Ovary (tissue), 3 donors: ENCODE measurements around the gene CTPS2.

Experiments used
- EP300 ChIP-seq: sonication (generic); formaldehyde crosslinking; IDR thresholded peaks from one replicate; pipeline ENCODE4 v1.6.1; 2017; ENCODE audit warnings: antibody characterized with exemption
- TF ChIP-seq, protein P1 (sequence below), 3 donors: fragments of 450-650 bp in 2 of 3; fragments of 200-600 bp in 1 of 3; IDR thresholded peaks; one replicate each; pipeline versions ENCODE4 v1.5.1 to v1.8.0; 2016 to 2022; ENCODE audit warnings: antibody characterized with exemption in 3 of 3, mild to moderate bottlenecking in 1 of 3
- donor health status: DM: no; HTN: no; CAD: no.

GRCh38 chrX:16722481-16722880 is 10.0 kb upstream of the CTPS2 start:
- no peak for TF ChIP-seq EP300
- TF ChIP-seq, protein P1, sequence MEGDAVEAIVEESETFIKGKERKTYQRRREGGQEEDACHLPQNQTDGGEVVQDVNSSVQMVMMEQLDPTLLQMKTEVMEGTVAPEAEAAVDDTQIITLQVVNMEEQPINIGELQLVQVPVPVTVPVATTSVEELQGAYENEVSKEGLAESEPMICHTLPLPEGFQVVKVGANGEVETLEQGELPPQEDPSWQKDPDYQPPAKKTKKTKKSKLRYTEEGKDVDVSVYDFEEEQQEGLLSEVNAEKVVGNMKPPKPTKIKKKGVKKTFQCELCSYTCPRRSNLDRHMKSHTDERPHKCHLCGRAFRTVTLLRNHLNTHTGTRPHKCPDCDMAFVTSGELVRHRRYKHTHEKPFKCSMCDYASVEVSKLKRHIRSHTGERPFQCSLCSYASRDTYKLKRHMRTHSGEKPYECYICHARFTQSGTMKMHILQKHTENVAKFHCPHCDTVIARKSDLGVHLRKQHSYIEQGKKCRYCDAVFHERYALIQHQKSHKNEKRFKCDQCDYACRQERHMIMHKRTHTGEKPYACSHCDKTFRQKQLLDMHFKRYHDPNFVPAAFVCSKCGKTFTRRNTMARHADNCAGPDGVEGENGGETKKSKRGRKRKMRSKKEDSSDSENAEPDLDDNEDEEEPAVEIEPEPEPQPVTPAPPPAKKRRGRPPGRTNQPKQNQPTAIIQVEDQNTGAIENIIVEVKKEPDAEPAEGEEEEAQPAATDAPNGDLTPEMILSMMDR (IDR thresholded peaks at IDR 0.05), result no peak
